Stimulated activated CD8-positive, alpha-beta memory T cell treated with anti-CD3 and anti-CD28 coated beads, Interleukin-4, amount 100 ng/mL, for 24 hours (primary cell): ENCODE measurements around the gene CD300LF.
A peak's percentile ranks its signal among the peaks of the same experiment; 100 is the strongest.

Experiments used
- DNase-seq: peaks from one replicate; pipeline ENCODE4 v3.0.0-alpha.2; 2020; ENCODE audit warnings: low read depth

The CD300LF gene

GRCh38 chr17:74745548-74746177 lies 32.9 kb upstream of the CD300LF start:
- DNase-seq, result no peak

GRCh38 chr17:74744714-74745547 lies 32.2 kb upstream of the CD300LF start:
- DNase-seq, result peak; percentile 74

- no peak for DNase-seq
Observed at GRCh38 chr17:74744349-74744713, 31.6 kb upstream of the CD300LF start.

GRCh38 chr17:74743755-74744154 lies 31.0 kb upstream of the CD300LF start:
- no peak for DNase-seq

GRCh38 chr17:74742978-74743545 lies 30.3 kb upstream of the CD300LF start:
- DNase-seq, result no peak

GRCh38 chr17:74742153-74742515 lies 29.4 kb upstream of the CD300LF start:
- peak; percentile 23 for DNase-seq

GRCh38 chr17:74740641-74741387 lies 28.1 kb upstream of the CD300LF start:
- DNase-seq, result no peak

GRCh38 chr17:74740173-74740572 lies 27.4 kb upstream of the CD300LF start:
- DNase-seq, result no peak

- DNase-seq, result no peak
Observed at GRCh38 chr17:74739227-74739831, 26.6 kb upstream of the CD300LF start.

GRCh38 chr17:74738051-74738996 lies 25.6 kb upstream of the CD300LF start:
- DNase-seq, result peak; percentile 67

GRCh38 chr17:74737299-74738050 lies 24.8 kb upstream of the CD300LF start:
- no peak for DNase-seq

- DNase-seq, result peak; percentile 36
Observed at GRCh38 chr17:74736513-74737298, 24.0 kb upstream of the CD300LF start, which contains the start of gene RAB37. Gene RAB37, plus strand, starts transcription at chr17:74737256. Its CDS starts 17 bp downstream, at chr17:74737273.

- no peak for DNase-seq
Observed at GRCh38 chr17:74734256-74734655, 21.5 kb upstream of the CD300LF start.

GRCh38 chr17:74733365-74734122 lies 20.8 kb upstream of the CD300LF start:
- no peak for DNase-seq

GRCh38 chr17:74732042-74732867 lies 19.5 kb upstream of the CD300LF start:
- no peak for DNase-seq

- DNase-seq, result no peak
Observed at GRCh38 chr17:74731347-74731605, 18.6 kb upstream of the CD300LF start.

- DNase-seq, result peak; percentile 52
Observed at GRCh38 chr17:74730491-74731346, 18.0 kb upstream of the CD300LF start.
